GM18861 (cell line): ENCODE measurements around the gene NXF1.
A peak's percentile ranks its signal among the peaks of the same experiment; 100 is the strongest.
"Not testable (repeated sequence)": the region's sequence is repeated elsewhere in the genome, so short reads cannot be mapped to it uniquely, and the experiment has no call there.

Experiments used
- ATAC-seq: cut with Tn5 transposase; IDR thresholded peaks from one replicate; pipeline ENCODE4 v1.9.1; 2021; ENCODE audit not compliant: unreplicated experiment

NXF1 gene

DNA sequence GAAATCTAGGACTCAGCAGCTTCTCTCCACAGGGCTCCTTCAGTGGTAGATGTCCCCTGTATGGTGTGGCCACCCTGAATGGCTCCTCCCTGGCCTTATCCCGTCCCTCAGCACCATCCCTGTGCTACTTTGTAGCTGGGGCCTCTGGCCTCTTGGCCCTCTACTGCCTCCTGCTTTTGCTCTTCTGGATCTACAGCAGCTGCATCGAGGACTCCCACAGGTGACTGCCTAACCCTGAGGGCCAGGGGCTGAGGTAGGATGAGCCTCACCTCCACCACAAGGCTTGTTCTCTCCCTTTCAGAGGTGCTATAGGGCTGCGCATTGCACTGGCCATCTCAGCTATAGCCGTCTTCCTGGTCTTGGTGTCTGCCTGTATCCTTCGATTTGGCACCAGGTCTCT lies 16.2 kb downstream of the NXF1 start:
- no peak for ATAC-seq

DNA sequence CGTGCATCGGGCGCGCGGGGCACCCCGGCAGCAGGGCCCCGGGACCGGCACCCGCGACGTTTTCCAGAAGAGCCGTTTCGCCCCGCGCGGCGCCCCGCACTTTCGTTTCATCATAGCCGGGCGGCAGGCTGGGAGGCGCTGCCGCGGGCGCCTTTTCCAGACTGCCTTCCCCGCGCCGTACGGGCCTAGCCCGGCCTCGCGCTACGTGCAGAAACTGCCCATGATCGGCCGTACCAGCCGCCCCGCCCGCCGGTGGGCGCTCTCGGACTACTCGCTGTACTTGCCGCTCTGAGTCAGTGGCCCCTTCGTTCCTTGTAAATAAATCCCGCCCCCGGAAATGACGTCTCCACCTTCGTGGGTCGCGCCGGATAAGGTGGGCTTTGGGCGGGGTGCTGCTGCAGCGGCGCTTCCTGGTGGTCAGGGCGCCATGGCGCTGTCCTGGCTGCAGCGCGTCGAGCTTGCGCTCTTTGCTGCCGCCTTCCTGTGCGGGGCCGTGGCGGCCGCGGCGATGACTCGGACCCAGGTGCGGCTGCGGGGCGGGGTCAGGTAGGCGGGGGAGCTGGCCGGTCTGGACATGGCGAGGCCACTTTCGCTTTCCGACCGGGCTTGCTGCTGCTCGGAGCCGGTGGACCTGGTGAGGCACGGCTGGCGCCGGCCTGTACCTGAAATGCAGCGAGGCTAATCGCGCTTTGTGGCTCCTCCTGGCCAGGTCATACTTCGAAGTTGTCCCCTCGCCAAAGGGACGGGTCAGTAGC lies 18.1 kb downstream of the NXF1 start, which contains the start of gene TMEM179B:
Gene TMEM179B, plus strand, starts transcription at position 398 of the 755 bp plus-strand sequence. Its CDS starts 30 bp downstream, at position 428.
- ATAC-seq, result peak; percentile 39

DNA sequence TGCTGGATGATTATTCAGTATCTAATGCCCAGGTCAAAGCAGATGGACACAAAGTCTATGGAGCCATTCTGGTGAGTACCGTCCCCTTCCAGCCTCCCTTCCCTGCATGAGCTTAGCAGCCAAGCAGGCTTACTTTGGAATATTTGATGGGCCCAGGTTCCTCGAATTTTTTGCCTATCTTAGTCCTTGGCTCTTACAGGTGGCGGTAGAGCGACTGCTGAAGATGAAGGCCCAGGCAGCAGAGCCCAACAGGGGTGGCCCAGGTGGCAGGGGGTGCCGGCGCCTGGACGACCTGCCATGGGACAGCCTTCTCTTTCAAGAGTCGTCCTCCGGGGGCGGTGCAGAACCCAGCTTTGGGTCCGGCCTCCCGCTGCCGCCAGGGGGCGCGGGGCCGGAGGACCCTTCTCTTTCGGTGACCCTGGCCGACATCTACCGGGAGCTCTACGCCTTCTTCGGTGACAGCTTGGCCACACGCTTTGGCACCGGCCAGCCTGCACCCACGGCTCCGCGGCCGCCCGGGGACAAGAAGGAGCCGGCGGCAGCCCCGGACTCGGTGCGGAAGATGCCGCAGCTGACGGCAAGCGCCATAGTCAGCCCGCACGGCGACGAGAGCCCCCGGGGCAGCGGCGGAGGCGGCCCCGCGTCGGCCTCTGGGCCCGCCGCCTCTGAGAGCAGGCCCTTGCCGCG lies 18.8 kb downstream of the NXF1 start:
- peak; percentile 56 for ATAC-seq

DNA sequence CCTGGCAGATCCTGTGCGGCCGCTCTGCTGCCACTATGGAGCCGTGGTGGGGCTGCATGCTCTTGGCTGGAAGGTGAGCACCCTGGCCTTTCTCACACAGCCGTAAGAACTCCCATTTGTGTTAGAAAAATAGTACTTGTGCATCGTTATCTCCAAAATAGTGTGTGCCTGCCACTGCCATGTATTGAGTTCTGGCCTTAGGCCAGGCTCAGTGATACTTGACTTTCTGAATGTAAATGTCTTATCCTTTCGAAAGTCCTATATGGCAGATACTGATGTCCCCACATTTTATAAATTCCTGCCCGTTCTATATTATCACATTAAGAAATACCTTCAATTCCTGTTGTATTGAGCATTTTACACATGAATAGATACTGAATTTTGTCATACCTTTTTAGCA lies 22.5 kb downstream of the NXF1 start:
- no peak for ATAC-seq

DNA sequence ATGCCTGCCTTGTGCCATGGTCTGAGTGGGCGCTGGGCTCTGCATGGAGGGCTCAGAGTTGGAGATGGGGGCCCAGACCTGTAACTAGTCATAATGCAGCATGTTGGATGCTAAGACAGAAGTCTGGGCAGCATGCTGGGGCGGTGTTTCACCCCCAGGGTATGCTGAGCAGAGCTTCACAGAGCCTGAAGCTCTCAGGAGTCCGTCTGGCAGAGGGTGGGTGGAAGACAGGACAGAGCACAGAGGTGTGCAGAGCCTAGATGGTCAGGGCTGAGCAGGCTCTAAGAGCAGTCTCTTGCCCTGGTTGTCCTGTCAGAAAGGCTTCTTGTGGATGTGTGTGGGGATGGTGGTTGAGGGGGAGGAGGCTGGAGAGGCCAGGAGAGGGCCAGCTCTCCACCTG lies 26.8 kb downstream of the NXF1 start:
- ATAC-seq, result no peak

DNA sequence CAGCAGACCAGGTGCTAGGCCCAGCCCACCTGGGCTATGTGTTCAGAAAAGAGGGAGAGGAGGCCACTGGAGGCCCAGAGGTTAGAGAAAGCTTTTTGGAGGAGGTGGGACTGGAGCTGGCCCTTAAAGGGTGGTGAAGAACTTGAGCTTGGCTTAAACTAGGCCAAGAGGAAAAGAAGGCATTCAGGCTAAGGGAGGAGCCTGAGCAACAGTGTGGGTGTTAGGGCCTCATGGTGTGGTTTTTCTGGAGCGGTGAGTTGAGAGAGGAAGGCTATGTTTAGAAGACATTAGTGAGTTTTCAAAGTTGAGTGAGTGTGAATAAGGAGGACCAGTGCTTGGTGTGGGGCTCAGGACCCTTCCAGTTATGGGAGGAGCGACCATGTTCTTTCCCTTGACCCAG lies 27.9 kb downstream of the NXF1 start:
- ATAC-seq, result no peak

DNA sequence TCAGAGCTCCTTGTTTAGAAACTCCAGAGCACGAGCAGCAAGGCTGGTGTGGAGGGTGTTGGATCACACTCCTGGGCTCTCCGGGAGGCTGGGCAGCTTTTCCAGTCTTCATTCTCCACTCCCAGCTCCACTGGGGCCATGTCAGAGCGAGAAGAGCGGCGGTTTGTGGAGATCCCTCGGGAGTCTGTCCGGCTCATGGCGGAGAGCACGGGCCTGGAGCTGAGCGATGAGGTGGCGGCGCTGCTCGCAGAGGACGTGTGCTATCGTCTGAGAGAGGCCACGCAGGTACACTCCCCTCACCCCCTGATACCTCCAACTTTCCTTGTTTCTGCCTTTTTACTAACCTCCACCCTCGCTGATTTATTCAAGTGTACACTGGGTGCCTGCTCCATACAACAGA lies 29.6 kb downstream of the NXF1 start:
- no peak for ATAC-seq

DNA sequence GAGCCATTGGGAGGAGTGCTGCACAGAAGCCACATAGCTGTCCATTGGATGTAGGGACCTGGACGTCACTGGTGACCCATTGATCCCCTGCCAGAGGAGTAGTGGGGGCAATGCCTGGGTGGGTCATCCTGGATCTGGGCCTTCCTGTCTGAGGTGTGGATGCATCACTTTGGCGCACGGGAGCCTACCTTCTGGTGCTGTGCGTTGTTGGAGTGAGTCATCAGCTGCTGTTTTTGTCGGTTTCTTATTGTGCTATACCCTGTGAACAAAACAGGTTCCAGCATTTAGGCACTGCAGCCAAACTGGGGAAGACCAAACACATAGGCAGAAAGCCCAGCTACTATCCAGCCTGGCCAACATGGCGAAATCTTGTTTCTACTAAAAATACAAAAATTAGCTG lies 30.8 kb downstream of the NXF1 start:
- no peak for ATAC-seq

DNA sequence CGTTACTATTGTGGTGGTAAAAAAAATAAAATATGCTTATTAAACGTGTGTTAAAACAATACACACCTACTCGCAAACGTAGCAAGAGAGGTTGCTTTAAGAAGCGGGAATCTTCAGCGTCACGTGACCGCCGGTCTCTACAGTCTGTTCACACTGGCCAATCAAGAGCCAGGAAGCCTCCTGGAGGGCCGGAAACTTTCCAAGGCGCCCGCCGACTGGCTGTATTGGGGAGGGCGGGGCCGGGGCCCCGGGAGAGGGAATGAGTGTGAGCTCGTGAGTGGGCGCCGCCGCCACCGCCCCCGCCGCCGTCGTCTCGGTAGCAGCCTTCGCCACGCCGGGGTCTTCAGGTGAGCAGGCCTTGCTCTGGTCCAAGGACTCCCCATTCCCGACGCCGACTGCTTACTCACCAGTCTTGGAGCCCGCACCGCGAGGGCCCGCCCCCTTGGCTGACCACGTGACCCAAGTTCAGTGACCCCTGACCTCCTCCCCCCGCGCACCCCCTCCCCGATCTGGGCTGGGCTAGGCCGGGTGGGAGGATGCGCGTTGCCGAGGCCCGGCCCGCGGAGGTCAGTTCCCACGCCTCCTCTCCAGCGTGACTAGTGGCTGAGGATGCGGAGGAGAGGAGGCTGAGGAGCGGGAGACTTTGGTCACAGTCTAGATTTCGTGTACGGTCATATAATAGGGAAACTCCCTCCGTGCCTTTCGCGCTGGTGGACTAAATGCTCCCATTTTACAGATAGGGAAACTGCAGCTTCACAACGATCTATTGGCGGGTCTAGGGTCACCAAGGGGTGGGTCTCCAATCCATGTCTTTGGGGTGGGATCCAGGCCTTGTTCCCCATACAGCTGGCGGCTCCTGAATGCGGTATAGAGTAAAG lies 33.9 kb downstream of the NXF1 start, which contains the start of gene TAF6L:
Gene TAF6L, plus strand, starts transcription at position 253 of the 878 bp plus-strand sequence. CDS start 4,388 bp downstream, outside the sequence.
- ATAC-seq, result peak; percentile 75

DNA sequence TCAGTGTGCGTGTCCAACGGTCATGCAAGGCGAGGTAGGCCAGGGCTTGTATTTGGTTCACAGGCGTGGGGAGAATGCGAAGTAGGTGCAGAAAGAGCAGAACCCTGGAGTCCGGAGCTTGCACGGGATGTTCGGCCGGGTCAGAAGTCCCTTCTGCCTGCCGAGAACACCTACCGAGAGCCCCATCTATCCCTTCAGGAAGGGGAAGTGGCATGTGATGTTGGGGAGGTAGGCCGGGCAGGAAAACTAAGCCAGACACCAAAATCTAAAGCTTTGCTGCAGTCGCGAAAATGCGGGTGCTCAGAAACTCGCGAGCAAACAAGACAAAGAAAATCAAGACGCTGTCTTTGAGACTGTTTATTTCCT lies 34.5 kb downstream of the NXF1 start:
- ATAC-seq, result no peak

GRCh38 chr11:62760867-62761227 lies 44.4 kb downstream of the NXF1 start:
- ATAC-seq, result not testable (repeated sequence)

DNA sequence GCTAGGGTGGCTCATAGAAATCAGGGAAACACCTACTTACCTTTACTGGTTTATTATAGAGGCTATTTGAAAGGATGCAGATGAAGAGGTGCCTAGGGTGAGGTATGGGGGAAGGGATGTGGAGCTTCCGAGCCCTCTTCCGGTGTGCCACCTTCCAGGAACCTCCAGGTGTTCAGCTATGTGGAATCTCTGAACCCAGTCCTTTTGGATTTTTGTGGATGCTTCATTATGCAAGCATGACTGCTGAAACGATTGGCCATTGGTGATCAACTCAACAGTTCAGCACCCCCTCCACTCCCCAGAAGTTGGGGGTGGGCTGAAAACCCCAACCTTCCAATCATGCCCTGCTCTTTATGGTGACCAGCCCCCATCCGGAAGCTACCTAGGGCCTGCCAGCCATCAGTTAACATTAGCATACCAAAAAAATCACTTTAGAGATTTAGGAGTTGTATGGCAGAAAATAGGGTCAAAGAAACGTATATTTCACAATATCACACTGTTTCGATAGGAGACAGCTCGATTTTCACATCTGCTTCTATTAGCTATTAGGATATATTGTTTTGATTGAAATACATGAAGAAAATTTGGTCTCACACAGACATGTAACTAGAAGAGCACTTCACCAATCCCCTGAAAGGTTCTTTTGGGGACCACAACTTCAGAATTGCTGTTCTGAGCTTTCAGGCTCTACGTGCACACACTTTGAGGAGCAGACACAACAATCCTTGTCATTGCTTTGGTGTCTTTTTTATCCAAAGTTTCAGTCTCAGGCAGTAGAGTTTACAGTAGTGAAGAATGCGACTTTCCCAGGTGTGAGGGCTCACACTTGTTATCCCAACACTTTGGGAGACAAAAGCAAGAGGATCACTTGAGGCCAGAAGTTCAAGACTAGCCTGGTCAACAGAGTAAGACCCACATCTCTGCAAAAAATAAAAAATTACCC lies 47.1 kb downstream of the NXF1 start:
- ATAC-seq, result no peak

DNA sequence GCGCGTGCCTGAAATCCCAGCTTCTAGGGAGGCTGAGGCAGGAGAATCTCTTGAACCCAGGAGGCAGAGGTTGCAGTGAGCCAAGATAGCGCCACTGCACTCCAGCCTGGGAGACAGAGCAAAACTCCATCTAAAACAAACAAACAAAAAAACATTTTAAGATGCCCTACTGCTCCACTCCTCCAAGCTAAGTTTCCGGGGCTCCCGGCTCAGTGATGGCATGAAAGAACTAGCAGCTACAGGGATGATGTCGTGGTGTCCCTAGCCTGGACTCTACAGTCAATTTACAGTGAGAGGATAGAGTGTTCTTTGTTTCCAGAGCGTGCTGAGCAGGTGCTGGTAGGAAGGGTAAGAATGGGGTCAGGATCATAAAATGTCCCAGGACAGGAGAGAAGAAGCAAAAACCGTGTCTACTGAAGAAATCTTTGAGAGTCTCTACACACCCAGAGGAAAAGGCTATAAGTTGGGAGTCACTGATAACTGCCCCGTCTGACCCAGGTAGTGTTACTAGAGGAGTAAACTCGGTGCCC lies 50.1 kb downstream of the NXF1 start:
- no peak for ATAC-seq

GRCh38 chr11:62753736-62754603 lies 51.3 kb downstream of the NXF1 start, which contains the start of gene ZBTB3:
TSS of gene ZBTB3 (minus strand) at chr11:62754160. CDS start at chr11:62753664, 496 bp downstream.
- ATAC-seq, result peak; percentile 96

- ATAC-seq, result no peak
Observed at GRCh38 chr11:62752994-62753735, 52.1 kb downstream of the NXF1 start.

- no peak for ATAC-seq
Observed at GRCh38 chr11:62752177-62752785, 53.0 kb downstream of the NXF1 start.

DNA sequence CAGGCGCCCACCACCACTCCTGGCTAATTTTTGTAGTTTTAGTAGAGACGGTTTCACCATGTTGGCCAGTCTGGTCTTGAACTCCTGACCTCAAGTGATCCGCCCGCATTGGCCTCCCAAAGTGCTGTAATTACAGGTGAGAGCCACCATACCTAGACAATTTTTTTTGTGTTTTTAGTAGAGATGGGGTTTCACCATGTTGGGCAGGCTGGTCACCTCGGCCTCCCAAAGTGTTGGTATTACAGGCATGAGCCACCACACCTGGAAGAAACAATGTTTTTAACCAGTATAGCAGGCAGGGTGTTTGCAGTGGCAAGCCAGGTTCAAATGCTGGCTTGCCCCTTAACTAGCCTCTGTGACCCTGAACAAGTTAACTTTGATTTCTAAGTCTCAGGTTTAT lies 55.3 kb downstream of the NXF1 start:
- ATAC-seq, result not testable (repeated sequence)
